GM23248 (cell line): Measurements from ENCODE around the gene KRTAP10-9. TPM values are rescaled to one million over a fixed set of nuclear protein-coding genes. Genes with fewer than 3 reads are reported as not detected.

Experiments
- DNase-seq: peaks from one replicate; pipeline ENCODE4 v3.0.0-alpha.2; 2015
- H2AFZ ChIP-seq: fragments of 200-600 bp; sonication (generic); 2 replicates; pipeline ENCODE4 v1.6.1; 2016; ENCODE audit warnings: antibody characterized with exemption
- H3F3A ChIP-seq: fragments of 200-600 bp; sonication (generic); 2 replicates; pipeline ENCODE4 v1.6.1; 2016; ENCODE audit warnings: mild to moderate bottlenecking, antibody characterized with exemption, mixed run types; ENCODE audit not compliant: insufficient read depth
- H3K27ac ChIP-seq: fragments of 200-600 bp; sonication (generic); 2 replicates; pipeline ENCODE4 v1.5.1; 2016; ENCODE audit warnings: mild to moderate bottlenecking
- H3K27me3 ChIP-seq: fragments of 200-600 bp; sonication (generic); replicated peaks from 2 replicates; pipeline ENCODE4 v1.6.1; 2016; ENCODE audit warnings: mild to moderate bottlenecking; ENCODE audit not compliant: insufficient read depth
- H3K36me3 ChIP-seq: fragments of 200-600 bp; sonication (generic); 2 replicates; pipeline ENCODE4 v1.6.1; 2016; ENCODE audit warnings: low read depth, mild to moderate bottlenecking
- H3K4me1 ChIP-seq: fragments of 200-600 bp; sonication (generic); 2 replicates; pipeline ENCODE4 v1.6.1; 2016; ENCODE audit warnings: mild to moderate bottlenecking; ENCODE audit not compliant: insufficient read depth
- H3K4me2 ChIP-seq: fragments of 200-600 bp; sonication (generic); one replicate; pipeline ENCODE4 v1.6.1; 2016; ENCODE audit warnings: mild to moderate bottlenecking; ENCODE audit not compliant: unreplicated experiment
- H3K4me3 ChIP-seq: fragments of 200-600 bp; sonication (generic); 2 replicates; pipeline ENCODE4 v1.5.1; 2016; ENCODE audit warnings: mild to moderate bottlenecking
- H3K79me2 ChIP-seq: fragments of 200-600 bp; sonication (generic); 2 replicates; pipeline ENCODE4 v1.6.1; 2016; ENCODE audit warnings: mild to moderate bottlenecking; ENCODE audit not compliant: insufficient read depth
- H3K9ac ChIP-seq: fragments of 200-600 bp; sonication (generic); 2 replicates; pipeline ENCODE4 v1.6.1; 2016; ENCODE audit warnings: mild to moderate bottlenecking
- H3K9me2 ChIP-seq: fragments of 200-600 bp; sonication (generic); 2 replicates; pipeline ENCODE4 v1.6.1; 2016; ENCODE audit warnings: mixed run types, mild to moderate bottlenecking, moderate library complexity; ENCODE audit not compliant: insufficient read depth
- H3K9me3 ChIP-seq: fragments of 200-600 bp; sonication (generic); one replicate; pipeline ENCODE4 v1.6.1; 2017; ENCODE audit warnings: low read depth
- H4K20me1 ChIP-seq: fragments of 200-600 bp; sonication (generic); 2 replicates; pipeline ENCODE4 v1.6.0; 2016; ENCODE audit not compliant: insufficient read depth
- EZH2 ChIP-seq: fragments of 200-600 bp; sonication (generic); IDR thresholded peaks from 2 replicates; pipeline ENCODE4 v1.6.1; 2018; ENCODE audit warnings: antibody characterized with exemption, mild to moderate bottlenecking; ENCODE audit not compliant: insufficient read depth, poor library complexity, severe bottlenecking
- EZH2phosphoT487 ChIP-seq: fragments of 200-600 bp; sonication (generic); IDR thresholded peaks from 2 replicates; pipeline ENCODE4 v1.6.1; 2018; ENCODE audit warnings: antibody characterized with exemption, moderate library complexity, mild to moderate bottlenecking, low read depth; ENCODE audit not compliant: insufficient read depth
- WGBS, 2 experiments: methylation state at CpG; one replicate each; pipeline ENCODE4 v1.1.6; 2015 to 2017; ENCODE audit warnings: low lambda C conversion rate in 2 of 2, low coverage in 1 of 2; ENCODE audit errors: missing lambda C conversion rate in 2 of 2; 5-methylcytosine and 5-hydroxymethylcytosine counted together
- in situ Hi-C: fragments of 300-500 bp; cut with MboI; formaldehyde crosslinking; loops from 2 replicates; pipeline ENCODE4 v1.15.0; 2020
- polyA plus RNA-seq: library from polyadenylated mRNA; unstranded; fragments of >200 nt; fragmentation: Nextera tagmentation; extraction: Ambion mirVana; gene quantifications from 2 replicates; pipeline ENCODE4 v1.2.1, GENCODE V29; 2016
- total RNA-seq: library from RNA; depleted of rRNA; stranded (reverse); fragments of >200 nt; shearing (Covaris generic); gene quantifications from 2 replicates; pipeline ENCODE4 v1.2.3, GENCODE V29; 2014

Gene KRTAP10-9
- total and polyA plus RNA-seq, 2 experiments from 2014 or later = not detected

- Histone ChIP-seq H3K9me2 (no peaks in the 10 kb centered on the region), H2AFZ (no peak within 1 kb of the TSS), H4K20me1 (no peaks in the 10 kb centered on the region), H3K79me2 (no peaks in the 10 kb centered on the region), H3K27ac (no peak within 1 kb of the TSS), H3K4me3 (no peak within 1 kb of the TSS), H3F3A (no peaks in the 10 kb centered on the region), H3K4me1 (no peaks in the 10 kb centered on the region), H3K4me2 (no peak within 1 kb of the TSS), H3K27me3 (peaks cover 3% of the 10 kb centered on the region), H3K36me3 (no peaks in the 10 kb centered on the region), H3K9me3 (no peaks in the 10 kb centered on the region), H3K9ac (no peak within 1 kb of the TSS)
- DNase-seq = no peak
- in situ Hi-C loops = loop anchor here (25.0 kb wide), 1 partner anchor 530 kb away; no protein-coding TSS in a partner anchor
- 29% methylated on average over 32 to 33 of the region's 33 CpGs for WGBS, 2 experiments
- no peak for TF ChIP-seq EZH2phosphoT487
These were observed 34.2 kb upstream of the KRTAP10-9 start, which contains the start of gene KRTAP10-6 for GRCh38 chr21:44592446-44593311. KRTAP10-6 (minus strand) TSS chr21:44592505; CDS start chr21:44592484, 21 bp downstream.

DNA sequence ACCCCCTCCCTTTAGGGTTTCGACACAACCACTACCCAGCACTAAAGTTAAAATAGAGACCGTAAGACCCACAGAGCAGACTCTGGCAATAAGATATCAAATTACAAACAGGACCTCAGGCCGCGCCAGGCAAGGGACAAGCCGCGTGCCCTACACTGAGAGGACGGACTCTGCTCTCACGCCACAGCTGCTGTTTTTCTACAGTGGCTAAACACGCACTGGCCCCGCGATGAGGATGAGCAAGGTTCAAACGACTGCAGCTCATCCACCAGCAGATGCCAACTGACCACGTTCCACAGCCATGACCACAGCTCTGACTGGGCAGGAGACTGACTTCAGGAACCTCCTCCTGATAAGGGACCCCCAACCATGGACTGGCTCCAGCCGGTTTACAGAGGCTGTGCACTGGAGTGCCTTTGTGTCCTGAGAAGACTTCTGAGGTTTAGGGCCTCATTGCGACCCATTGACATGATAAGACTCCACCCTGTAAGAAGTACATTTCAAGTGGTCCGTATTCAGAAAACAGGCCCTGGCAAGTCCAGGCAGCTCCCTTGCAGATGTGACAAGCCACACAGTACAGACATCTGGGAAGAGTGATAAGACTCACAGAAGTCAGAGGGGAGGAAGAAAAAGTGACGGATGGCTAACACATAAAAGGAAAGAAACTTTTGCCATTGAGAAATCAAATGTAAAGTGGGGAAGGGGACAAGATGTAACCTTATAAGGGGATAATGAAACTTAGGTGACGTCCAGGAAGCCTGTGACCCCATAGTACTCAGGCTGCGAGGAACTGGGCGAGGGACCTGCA lies 33.1 kb upstream of the KRTAP10-9 start:
- H3K9ac ChIP-seq = no peak overlapping the region
- no peaks in the 10 kb centered on the region for H3K9me2 ChIP-seq
- H3K27ac ChIP-seq = no peak overlapping the region
- H3K4me2 ChIP-seq = no peak overlapping the region
- H3K9me3 ChIP-seq = no peaks in the 10 kb centered on the region
- in situ Hi-C loops = loop anchor here (25.0 kb wide), 1 partner anchor 532 kb away; no protein-coding TSS in a partner anchor
- H3K36me3 ChIP-seq = no peaks in the 10 kb centered on the region
- H2AFZ ChIP-seq = no peak overlapping the region
- DNase-seq = no peak
- no peaks in the 10 kb centered on the region for H4K20me1 ChIP-seq
- no peaks in the 10 kb centered on the region for H3F3A ChIP-seq
- H3K27me3 ChIP-seq = peaks cover 12% of the 10 kb centered on the region
- WGBS, 2 experiments = 51 to 52% methylated on average over 20 of the region's 20 CpGs
- H3K4me3 ChIP-seq = no peak overlapping the region
- H3K79me2 ChIP-seq = no peaks in the 10 kb centered on the region
- no peak for TF ChIP-seq EZH2phosphoT487
- no peak for TF ChIP-seq EZH2
- no peaks in the 10 kb centered on the region for H3K4me1 ChIP-seq

DNA sequence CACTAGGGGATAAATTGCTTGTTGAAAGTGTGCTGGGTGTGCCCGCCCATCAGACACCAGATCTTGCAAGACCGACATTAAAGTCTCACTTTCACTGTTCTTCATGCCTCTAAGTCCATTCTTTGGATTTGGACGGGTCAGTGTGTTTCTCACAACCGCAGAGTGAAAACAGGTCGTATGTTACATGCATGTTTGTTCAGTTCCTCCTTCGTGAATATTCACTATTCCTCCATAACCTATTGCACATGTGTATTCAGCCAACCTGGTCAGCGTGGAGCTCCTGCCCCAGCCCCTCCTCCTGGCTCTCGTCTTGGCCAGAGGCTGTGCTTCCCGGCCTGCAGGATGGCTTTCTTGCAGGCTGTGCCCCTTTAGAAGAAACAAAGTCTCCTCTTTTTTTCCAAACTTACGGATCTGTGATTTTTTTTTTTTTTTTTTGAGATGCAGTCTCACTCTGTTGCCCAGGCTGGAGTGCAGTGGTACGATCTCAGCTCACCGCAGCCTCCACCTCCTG lies 32.4 kb upstream of the KRTAP10-9 start:
- H3K4me3 ChIP-seq = no peak overlapping the region
- in situ Hi-C loops = loop anchor here (25.0 kb wide), 1 partner anchor 532 kb away; no protein-coding TSS in a partner anchor
- H3K4me1 ChIP-seq = no peaks in the 10 kb centered on the region
- no peaks in the 10 kb centered on the region for H3K9me2 ChIP-seq
- TF ChIP-seq EZH2phosphoT487 = no peak
- no peak for TF ChIP-seq EZH2
- WGBS, 2 experiments = 41 to 45% methylated on average over 12 of the region's 12 CpGs
- H2AFZ ChIP-seq = no peak overlapping the region
- H4K20me1 ChIP-seq = no peaks in the 10 kb centered on the region
- H3K27ac ChIP-seq = no peak overlapping the region
- H3K9ac ChIP-seq = no peak overlapping the region
- no peaks in the 10 kb centered on the region for H3K9me3 ChIP-seq
- no peaks in the 10 kb centered on the region for H3F3A ChIP-seq
- no peaks in the 10 kb centered on the region for H3K79me2 ChIP-seq
- H3K36me3 ChIP-seq = no peaks in the 10 kb centered on the region
- H3K4me2 ChIP-seq = no peak overlapping the region
- H3K27me3 ChIP-seq = peaks cover 15% of the 10 kb centered on the region
- DNase-seq = no peak

- H3K79me2 ChIP-seq = no peaks in the 10 kb centered on the region
- no peak overlapping the region for H3K4me2 ChIP-seq
- TF ChIP-seq EZH2 (no peak), EZH2phosphoT487 (no peak)
- H3K9ac ChIP-seq = no peak overlapping the region
- DNase-seq = no peak
- peaks cover 15% of the 10 kb centered on the region for H3K27me3 ChIP-seq
- WGBS, 2 experiments = 14 to 18% methylated on average over 6 of the region's 6 CpGs
- H2AFZ ChIP-seq = no peak overlapping the region
- H3K4me3 ChIP-seq = no peak overlapping the region
- H3K36me3 ChIP-seq = no peaks in the 10 kb centered on the region
- no peaks in the 10 kb centered on the region for H4K20me1 ChIP-seq
- H3K9me2 ChIP-seq = no peaks in the 10 kb centered on the region
- H3K9me3 ChIP-seq = no peaks in the 10 kb centered on the region
- H3K27ac ChIP-seq = no peak overlapping the region
- in situ Hi-C loops = loop anchor here (25.0 kb wide), 1 partner anchor 533 kb away; no protein-coding TSS in a partner anchor
- H3F3A ChIP-seq = no peaks in the 10 kb centered on the region
- H3K4me1 ChIP-seq = no peaks in the 10 kb centered on the region
These were observed 31.4 kb upstream of the KRTAP10-9 start for GRCh38 chr21:44595524-44595923.
